Tibial artery (tissue), 4 donors: ENCODE data around the gene PNPLA7.

ENCODE experiments used
- DNase-seq, 2 donors: peaks; one replicate each; pipeline ENCODE4 v3.0.0-alpha.2; 2019
- H3K27ac ChIP-seq, 2 donors: fragments of 200-600 bp; sonication (generic) in 1 of 2; 1 replicate in 1 of 2; 2 replicates in 1 of 2; pipeline ENCODE4 v1.5.1; 2018 to 2019; ENCODE audit warnings: mild to moderate bottlenecking in 1 of 2
- H3K27me3 ChIP-seq, 2 donors: fragments of 200-600 bp; sonication (generic) in 1 of 2; one replicate each; pipeline versions ENCODE4 v1.5.1 to v1.6.0; 2016 to 2019
- H3K36me3 ChIP-seq, 3 donors: fragments of 200-600 bp; sonication (generic) in 2 of 3; one replicate each; pipeline ENCODE4 v1.5.1; 2016 to 2019; ENCODE audit warnings: mild to moderate bottlenecking in 2 of 3
- H3K4me1 ChIP-seq, 4 donors: fragments of 200-600 bp; sonication (generic) in 2 of 4; 1 replicate in 3 of 4; 2 replicates in 1 of 4; pipeline ENCODE4 v1.5.1; 2016 to 2019
- H3K4me3 ChIP-seq, 2 donors: fragments of 200-600 bp; sonication (generic) in 1 of 2; 1 replicate in 1 of 2; 2 replicates in 1 of 2; pipeline ENCODE4 v1.5.1; 2018 to 2019; ENCODE audit warnings: mild to moderate bottlenecking in 2 of 2
- H3K9me3 ChIP-seq, 3 donors: fragments of 200-600 bp; sonication (generic) in 1 of 3; one replicate each; pipeline ENCODE4 v1.5.1; 2016 to 2019
- intact Hi-C: fragments of 100-400 bp; cut with DNase I; formaldehyde crosslinking; loops from one replicate; pipeline ENCODE4 v1.15.0; 2023; ENCODE audit warnings: low total_unique reads
- TF ChIP-seq, protein P1 (sequence below), 2 experiments: fragments of 200-600 bp in 1 of 2; fragments of 450-650 bp in 1 of 2; IDR thresholded peaks; one replicate each; pipeline ENCODE4 v1.5.1; 2017 to 2019; ENCODE audit warnings: antibody characterized with exemption in 2 of 2, mild to moderate bottlenecking in 1 of 2, moderate library complexity in 1 of 2

The PNPLA7 gene

GRCh38 chr9:137478962-137479861, 71.0 kb downstream of the PNPLA7 start:
- Histone ChIP-seq H3K36me3 (peaks cover 11 to 52% (median 17%) of the 10 kb centered on the region in 3 donors), H3K27ac (no peak overlapping the region), H3K4me1 (peaks cover 0 to 13% (median 2%) of the 10 kb centered on the region in 4 donors), H3K4me3 (no peak overlapping the region), H3K27me3 (no peaks in the 10 kb centered on the region), H3K9me3 (peaks cover 0 to 12% (median 7%) of the 10 kb centered on the region in 3 donors)
- TF ChIP-seq, protein P1, sequence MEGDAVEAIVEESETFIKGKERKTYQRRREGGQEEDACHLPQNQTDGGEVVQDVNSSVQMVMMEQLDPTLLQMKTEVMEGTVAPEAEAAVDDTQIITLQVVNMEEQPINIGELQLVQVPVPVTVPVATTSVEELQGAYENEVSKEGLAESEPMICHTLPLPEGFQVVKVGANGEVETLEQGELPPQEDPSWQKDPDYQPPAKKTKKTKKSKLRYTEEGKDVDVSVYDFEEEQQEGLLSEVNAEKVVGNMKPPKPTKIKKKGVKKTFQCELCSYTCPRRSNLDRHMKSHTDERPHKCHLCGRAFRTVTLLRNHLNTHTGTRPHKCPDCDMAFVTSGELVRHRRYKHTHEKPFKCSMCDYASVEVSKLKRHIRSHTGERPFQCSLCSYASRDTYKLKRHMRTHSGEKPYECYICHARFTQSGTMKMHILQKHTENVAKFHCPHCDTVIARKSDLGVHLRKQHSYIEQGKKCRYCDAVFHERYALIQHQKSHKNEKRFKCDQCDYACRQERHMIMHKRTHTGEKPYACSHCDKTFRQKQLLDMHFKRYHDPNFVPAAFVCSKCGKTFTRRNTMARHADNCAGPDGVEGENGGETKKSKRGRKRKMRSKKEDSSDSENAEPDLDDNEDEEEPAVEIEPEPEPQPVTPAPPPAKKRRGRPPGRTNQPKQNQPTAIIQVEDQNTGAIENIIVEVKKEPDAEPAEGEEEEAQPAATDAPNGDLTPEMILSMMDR (IDR thresholded peaks at IDR 0.05), result no peak
- intact Hi-C loops, result no loop called here
- DNase-seq, result peak in 1 of 2 donors; percentile 60

DNA sequence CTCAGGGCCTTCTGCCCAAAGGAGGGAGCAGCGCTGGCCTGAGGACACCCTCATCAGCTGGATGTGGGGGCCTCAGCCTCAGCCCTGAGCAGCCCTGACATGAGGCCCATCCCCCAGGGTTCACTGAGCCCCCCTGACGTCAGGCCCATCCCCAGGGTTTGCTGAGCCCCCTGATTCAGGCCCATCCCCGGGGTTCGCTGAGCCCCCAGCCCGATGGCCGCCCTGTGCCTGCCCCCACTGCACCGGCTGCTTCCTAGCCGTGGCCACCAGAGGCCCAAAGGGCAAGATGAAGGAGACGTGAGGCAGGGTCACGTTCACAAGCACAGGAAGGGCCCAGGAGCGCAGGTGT, 71.6 kb downstream of the PNPLA7 start:
- intact Hi-C loops, result no loop called here
- no peak overlapping the region for H3K4me3 ChIP-seq
- H3K36me3 ChIP-seq, result peaks cover 11 to 52% (median 17%) of the 10 kb centered on the region in 3 donors
- H3K27me3 ChIP-seq, result no peaks in the 10 kb centered on the region
- peaks cover 0 to 13% (median 2%) of the 10 kb centered on the region in 4 donors for H3K4me1 ChIP-seq
- H3K27ac ChIP-seq, result no peak overlapping the region
- peaks cover 0 to 12% (median 7%) of the 10 kb centered on the region in 3 donors for H3K9me3 ChIP-seq
- TF ChIP-seq, protein P1 (IDR thresholded peaks at IDR 0.05), result no peak
- peak in 1 of 2 donors; percentile 48 for DNase-seq

GRCh38 chr9:137477778-137478612, 72.2 kb downstream of the PNPLA7 start:
- Histone ChIP-seq H3K9me3 (peaks cover 0 to 12% (median 7%) of the 10 kb centered on the region in 3 donors), H3K27me3 (no peaks in the 10 kb centered on the region), H3K27ac (no peak overlapping the region), H3K36me3 (peaks cover 11 to 54% (median 17%) of the 10 kb centered on the region in 3 donors), H3K4me1 (peaks cover 0 to 13% (median 2%) of the 10 kb centered on the region in 4 donors), H3K4me3 (no peak overlapping the region)
- intact Hi-C loops, result no loop called here
- no peak for DNase-seq
- TF ChIP-seq, protein P1 (IDR thresholded peaks at IDR 0.05), result no peak

DNA sequence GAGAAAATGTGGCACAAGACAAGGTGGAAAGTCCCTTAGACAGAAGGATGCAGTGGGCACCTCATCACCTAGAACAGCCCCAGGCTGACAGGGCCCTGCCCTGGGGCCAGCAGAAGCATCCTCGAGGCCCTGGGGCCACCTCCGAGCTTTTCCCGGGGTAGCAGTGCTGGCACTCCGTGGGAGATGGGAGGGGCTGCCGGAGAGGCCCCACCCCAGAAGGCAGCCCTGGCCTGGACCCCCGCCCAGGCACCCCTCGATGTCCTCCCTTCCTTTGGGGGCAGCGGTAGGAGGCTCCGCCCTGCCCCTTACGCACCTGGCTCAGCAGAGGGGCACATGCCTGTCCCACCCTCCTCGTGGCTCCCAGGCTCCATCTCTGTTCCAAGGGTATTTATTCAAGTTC, 73.3 kb downstream of the PNPLA7 start:
- intact Hi-C loops, result no loop called here
- Histone ChIP-seq H3K27me3 (no peaks in the 10 kb centered on the region), H3K4me1 (peaks cover 0 to 5% (median under 1%) of the 10 kb centered on the region in 4 donors), H3K9me3 (peaks cover 0 to 12% (median 7%) of the 10 kb centered on the region in 3 donors), H3K36me3 (peaks cover 11 to 58% (median 17%) of the 10 kb centered on the region in 3 donors), H3K4me3 (no peak overlapping the region), H3K27ac (no peak overlapping the region)
- TF ChIP-seq, protein P1 (IDR thresholded peaks at IDR 0.05), result no peak
- DNase-seq, result no peak

GRCh38 chr9:137475666-137476065, 74.5 kb downstream of the PNPLA7 start:
- H3K36me3 ChIP-seq, result peaks cover 11 to 56% (median 17%) of the 10 kb centered on the region in 3 donors
- H3K4me1 ChIP-seq, result no peaks in the 10 kb centered on the region
- TF ChIP-seq, protein P1 (IDR thresholded peaks at IDR 0.05), result no peak
- H3K9me3 ChIP-seq, result peaks cover 0 to 12% (median 7%) of the 10 kb centered on the region in 3 donors
- DNase-seq, result no peak
- H3K4me3 ChIP-seq, result no peak overlapping the region
- no peaks in the 10 kb centered on the region for H3K27me3 ChIP-seq
- no peak overlapping the region for H3K27ac ChIP-seq
- intact Hi-C loops, result no loop called here
